GM12878 (cell line): ENCODE data around the gene TSBP1. TPM values are rescaled to one million over a fixed set of nuclear protein-coding genes. Genes with fewer than 3 reads are reported as not detected.
A peak's percentile ranks its signal among the peaks of the same experiment; 100 is the strongest.

Experiments used
- ATAC-seq: fragments of 200-7000 bp; cut with Tn5 transposase; 3 replicates; pipeline ENCODE4 v1.9.1; 2020; ENCODE audit warnings: mild to moderate bottlenecking, moderate library complexity
- BruUV-seq: library from RNA; stranded (reverse); fragments of 400-500 nt; replicated peaks from 2 replicates; lab custom pipeline; 2021; lab: Mats Ljungman, UMichigan
- CTCF ChIA-PET: fragments of 300-600 bp; sonication (Branson Sonifier 250); formaldehyde crosslinking; extraction: SDS; loops from one replicate; lab custom pipeline; 2021; ENCODE audit warnings: inconsistent platforms; lab: Yijun Ruan, JAX
- POLR2A ChIA-PET: fragments of 350-600 bp; formaldehyde crosslinking; extraction: SDS; loops from one replicate; lab custom pipeline; 2021; ENCODE audit warnings: inconsistent platforms; lab: Charles Lee
- RAD21 ChIA-PET: fragments of 300-600 bp; sonication (Branson Sonifier 250); formaldehyde crosslinking; loops from one replicate; lab custom pipeline; 2023; ENCODE audit warnings: antibody characterized with exemption; ENCODE audit not compliant: unreplicated experiment; lab: Charles Lee
- SMC1A ChIA-PET: fragments of 300-600 bp; sonication (Branson Sonifier 250); formaldehyde crosslinking; loops from one replicate; lab custom pipeline; 2023; ENCODE audit not compliant: unreplicated experiment, uncharacterized antibody; lab: Charles Lee
- DNase-seq: peaks from one replicate; pipeline ENCODE4 v3.0.0-alpha.2; 2011; ENCODE audit warnings: low read depth, low spot score
- FAIRE-seq: peaks from 3 replicates; lab custom pipeline; 2011; peaks lifted over from hg19 to GRCh38; lab: Jason Lieb, UNC
- H2AFZ ChIP-seq: 2 replicates; pipeline ENCODE4 v1.6.0; 2011; ENCODE audit warnings: low read depth, low read length, control low read depth; ENCODE audit not compliant: control insufficient read depth
- H3K27ac ChIP-seq: 2 replicates; pipeline ENCODE4 v1.5.1; 2011; ENCODE audit warnings: control low read depth; ENCODE audit not compliant: control insufficient read depth, insufficient read depth
- H3K27me3 ChIP-seq, 2 experiments: replicated peaks in 1 of 2; 2 replicates each; pipeline versions ENCODE4 v1.6.0 to v1.6.1; 2011; ENCODE audit warnings: low read length in 1 of 2; ENCODE audit not compliant: control insufficient read depth in 2 of 2, insufficient read depth in 2 of 2
- H3K36me3 ChIP-seq, 2 experiments: 2 replicates each; pipeline ENCODE4 v1.5.1; 2011; ENCODE audit warnings: low read length in 1 of 2; ENCODE audit not compliant: control insufficient read depth in 2 of 2, insufficient read depth in 2 of 2
- H3K4me1 ChIP-seq: 2 replicates; pipeline ENCODE4 v1.6.1; 2011; ENCODE audit warnings: mild to moderate bottlenecking, low read length, moderate library complexity, mixed read lengths; ENCODE audit not compliant: control insufficient read depth, insufficient read depth
- H3K4me2 ChIP-seq: 2 replicates; pipeline ENCODE4 v1.6.0; 2011; ENCODE audit warnings: control low read depth; ENCODE audit not compliant: control insufficient read depth, insufficient read depth
- H3K4me3 ChIP-seq: fragments of 200-600 bp; sonication (generic); 2 replicates; pipeline ENCODE4 v1.5.1; 2016
- H3K79me2 ChIP-seq: 2 replicates; pipeline ENCODE4 v1.6.0; 2011; ENCODE audit warnings: low read length; ENCODE audit not compliant: control insufficient read depth, insufficient read depth
- H3K9ac ChIP-seq: 2 replicates; pipeline ENCODE4 v1.8.0; 2011; ENCODE audit warnings: low read length, control low read depth, mixed read lengths; ENCODE audit not compliant: control insufficient read depth, insufficient read depth
- H3K9me3 ChIP-seq: replicated peaks from 3 replicates; pipeline ENCODE4 v1.5.1; 2011; ENCODE audit warnings: mild to moderate bottlenecking, low read length; ENCODE audit not compliant: control insufficient read depth, insufficient read depth
- H4K20me1 ChIP-seq: 2 replicates; pipeline ENCODE4 v1.6.0; 2011; ENCODE audit not compliant: control insufficient read depth, insufficient read depth
- HDAC2 ChIP-seq: fragments of 200-600 bp; sonication (generic); IDR thresholded peaks from 2 replicates; pipeline ENCODE4 v1.6.1; 2017
- HDGF ChIP-seq: fragments of 450-650 bp; IDR thresholded peaks from 2 replicates; pipeline ENCODE4 v1.6.1; 2016; ENCODE audit warnings: antibody characterized with exemption
- PML ChIP-seq: IDR thresholded peaks from 2 replicates; pipeline ENCODE4 v1.6.1; 2012; ENCODE audit warnings: low read length, inconsistent platforms
- RUNX3 ChIP-seq: IDR thresholded peaks from 2 replicates; pipeline ENCODE4 v1.6.1; 2012; ENCODE audit warnings: low read length, inconsistent platforms
- SMAD1 ChIP-seq: fragments of 450-650 bp; IDR thresholded peaks from 2 replicates; pipeline ENCODE4 v1.6.1; 2018; ENCODE audit warnings: mild to moderate bottlenecking, low read depth; ENCODE audit not compliant: partially characterized antibody
- SP1 ChIP-seq: IDR thresholded peaks from one replicate; pipeline ENCODE4 v1.6.1; 2011; ENCODE audit warnings: low read depth, low read length
- SPI1 ChIP-seq: IDR thresholded peaks from 2 replicates; pipeline ENCODE4 v1.6.1; 2011; ENCODE audit warnings: low read depth, mild to moderate bottlenecking, low read length, moderate library complexity, borderline replicate concordance; ENCODE audit not compliant: insufficient read depth
- SRF ChIP-seq, 2 experiments: IDR thresholded peaks; 2 replicates each; pipeline ENCODE4 v1.6.1; 2011; ENCODE audit warnings: low read depth in 2 of 2, low read length in 2 of 2, mild to moderate bottlenecking in 1 of 2, moderate library complexity in 1 of 2
- WGBS: methylation state at CpG from one replicate; pipeline ENCODE4 v1.1.6; 2016; ENCODE audit warnings: low lambda C conversion rate; ENCODE audit not compliant: insufficient replicate concordance, insufficient coverage; ENCODE audit errors: missing lambda C conversion rate; 5-methylcytosine and 5-hydroxymethylcytosine counted together
- in situ Hi-C: fragments of 300-500 bp; cut with MboI; formaldehyde crosslinking; loops from 9 replicates; pipeline ENCODE4 v1.14.3; 2018; ENCODE audit warnings: mixed read lengths
- intact Hi-C: fragments of 100-400 bp; cut with micrococcal nuclease; formaldehyde crosslinking; loops from one replicate; pipeline ENCODE4 v1.14.2; 2022; ENCODE audit not compliant: unreplicated experiment
- polyA plus RNA-seq, 11 experiments: library from polyadenylated mRNA; depleted of rRNA in 4 of 11; unstranded in 6 of 11; stranded (reverse) in 5 of 11; fragments of >200 nt; fragmentation: Nextera tagmentation in 4 of 11; fragmentation: Illumina TruSeq in 1 of 11; extraction: Ambion mirVana in 4 of 11; extraction: Trizol in 1 of 11; gene quantifications; 1 replicate in 1 of 11; 2 replicates in 10 of 11; pipeline versions ENCODE4 v1.2.1 to v1.2.3, GENCODE V29; 2011 to 2016; ENCODE audit warnings: inconsistent platforms in 2 of 11, missing spikeins in 2 of 11, low read depth in 1 of 11
- total RNA-seq, 4 experiments: library from RNA; depleted of rRNA in 3 of 4; stranded (reverse); fragments of >200 nt in 3 of 4; fragmentation: Illumina TruSeq in 1 of 4; extraction: Trizol in 1 of 4; gene quantifications; 2 replicates each; pipeline versions ENCODE4 v1.2.1 to v1.2.3, GENCODE V29; 2013 to 2021
- TF ChIP-seq, protein P1 (sequence below): fragments of 450-650 bp; formaldehyde crosslinking; IDR thresholded peaks from 2 replicates; pipeline ENCODE4 v1.4.0; 2022; ENCODE audit warnings: mild to moderate bottlenecking, moderate library complexity

Gene TSBP1
- total and polyA plus RNA-seq, 10 of the 15 experiments (the other 5 are each of a cell fraction or from before 2014, with no cell fraction given) = not detected

GRCh38 chr6:32337186-32337805 is 34.4 kb downstream of the TSBP1 start:
- BruUV-seq = no TSS peak
- Histone ChIP-seq H3K36me3 (no peaks in the 10 kb centered on the region), H3K4me1 (no peaks in the 10 kb centered on the region), H3K4me2 (no peak overlapping the region), H2AFZ (no peak overlapping the region), H3K9ac (no peak overlapping the region), H3K79me2 (no peaks in the 10 kb centered on the region), H4K20me1 (no peaks in the 10 kb centered on the region), H3K9me3 (no peaks in the 10 kb centered on the region), H3K27ac (no peak overlapping the region), H3K4me3 (no peak overlapping the region), H3K27me3 (peaks cover 0 to 6% of the 10 kb centered on the region in 2 experiments; a peak in 2 of 4 replicates)
- in situ Hi-C loops (no loop called here), intact Hi-C loops (no loop called here)
- ChIA-PET CTCF (no interaction called here), SMC1A (no interaction called here), RAD21 (no interaction called here), POLR2A (no interaction called here)
- DNase-seq (no peak), FAIRE-seq (no peak), ATAC-seq (peak; percentile 25; the same call in 2 of the 3 replicates)
- 78% methylated on average over 4 of the region's 4 CpGs for WGBS
- TF ChIP-seq SPI1 = 0 out of 2 replicates have a peak, but pooled peaks have one; percentile 16
- no peak for TF ChIP-seq PML
- TF ChIP-seq, all 136 proteins: peak for 1

DNA sequence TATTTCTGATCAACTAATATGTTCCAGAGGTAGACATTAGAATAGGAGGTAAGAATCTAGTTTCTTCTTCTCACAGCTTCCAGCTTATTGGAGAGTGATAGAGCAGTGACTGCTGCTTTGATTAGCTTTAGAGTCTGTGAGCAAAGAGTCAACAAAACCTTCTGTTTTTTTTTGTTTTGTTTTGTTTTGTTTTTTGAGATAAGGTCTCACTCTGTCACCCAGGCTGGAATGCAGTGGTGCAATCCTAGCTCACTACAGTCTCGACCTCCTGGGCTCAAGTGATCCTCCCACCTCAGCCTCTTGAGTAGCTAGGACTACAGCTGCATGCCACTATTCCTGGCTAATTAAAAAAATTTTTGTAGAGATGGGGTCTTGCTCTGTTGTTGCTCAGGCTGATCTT is 39.3 kb downstream of the TSBP1 start:
- no peaks in the 10 kb centered on the region for H3K79me2 ChIP-seq

More for the DNA sequence above, 39.3 kb downstream of the TSBP1 start:
- H3K27ac ChIP-seq = no peak overlapping the region
- H3K4me2 ChIP-seq = no peak overlapping the region
- H4K20me1 ChIP-seq = no peaks in the 10 kb centered on the region
- RAD21 ChIA-PET = no interaction called here
- intact Hi-C loops (no loop called here), in situ Hi-C loops (no loop called here)
- ATAC-seq (no peak), FAIRE-seq (no peak), DNase-seq (no peak)
- no peak overlapping the region for H3K4me3 ChIP-seq
- SMC1A ChIA-PET = interaction anchor here (0.7 kb wide), 1 partner anchor 217 kb away, joined by 4 read pairs; no protein-coding TSS in a partner anchor
- CTCF ChIA-PET = no interaction called here
- no TSS peak for BruUV-seq
- H3K27me3 ChIP-seq = peaks cover 0 to 3% of the 10 kb centered on the region in 2 experiments; a peak in 1 of 4 replicates
- POLR2A ChIA-PET = no interaction called here
- no peaks in the 10 kb centered on the region; the same call in 1 of the 2 replicates for H3K4me1 ChIP-seq
- no peak overlapping the region for H2AFZ ChIP-seq
- H3K9ac ChIP-seq = no peak overlapping the region
- WGBS = 0% methylated on average over 1 of the region's 1 CpG
- no peaks in the 10 kb centered on the region for H3K36me3 ChIP-seq
- no peaks in the 10 kb centered on the region for H3K9me3 ChIP-seq
- TF ChIP-seq HDGF (no peak), RUNX3 (no peak), PML (no peak), SMAD1 (no peak), SP1 (no peak), HDAC2 (no peak), SRF (IDR thresholded peaks at IDR 0.05; ENCODE audit: low read depth in 2 of 2, low read length in 2 of 2) (no peak)
- TF ChIP-seq, protein P1, sequence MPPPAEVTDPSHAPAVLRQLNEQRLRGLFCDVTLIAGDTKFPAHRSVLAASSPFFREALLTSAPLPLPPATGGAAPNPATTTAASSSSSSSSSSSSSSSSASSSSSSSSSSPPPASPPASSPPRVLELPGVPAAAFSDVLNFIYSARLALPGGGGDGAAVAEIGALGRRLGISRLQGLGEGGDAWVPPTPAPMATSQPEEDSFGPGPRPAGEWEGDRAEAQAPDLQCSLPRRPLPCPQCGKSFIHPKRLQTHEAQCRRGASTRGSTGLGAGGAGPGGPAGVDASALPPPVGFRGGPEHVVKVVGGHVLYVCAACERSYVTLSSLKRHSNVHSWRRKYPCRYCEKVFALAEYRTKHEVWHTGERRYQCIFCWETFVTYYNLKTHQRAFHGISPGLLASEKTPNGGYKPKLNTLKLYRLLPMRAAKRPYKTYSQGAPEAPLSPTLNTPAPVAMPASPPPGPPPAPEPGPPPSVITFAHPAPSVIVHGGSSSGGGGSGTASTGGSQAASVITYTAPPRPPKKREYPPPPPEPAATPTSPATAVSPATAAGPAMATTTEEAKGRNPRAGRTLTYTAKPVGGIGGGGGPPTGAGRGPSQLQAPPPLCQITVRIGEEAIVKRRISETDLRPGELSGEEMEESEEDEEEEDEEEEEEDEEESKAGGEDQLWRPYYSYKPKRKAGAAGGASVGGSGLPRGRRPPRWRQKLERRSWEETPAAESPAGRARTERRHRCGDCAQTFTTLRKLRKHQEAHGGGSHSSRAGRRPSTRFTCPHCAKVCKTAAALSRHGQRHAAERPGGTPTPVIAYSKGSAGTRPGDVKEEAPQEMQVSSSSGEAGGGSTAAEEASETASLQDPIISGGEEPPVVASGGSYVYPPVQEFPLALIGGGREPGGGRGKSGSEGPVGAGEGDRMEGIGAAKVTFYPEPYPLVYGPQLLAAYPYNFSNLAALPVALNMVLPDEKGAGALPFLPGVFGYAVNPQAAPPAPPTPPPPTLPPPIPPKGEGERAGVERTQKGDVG (CRISPR knock-in tag) = no peak
